ENCODE results near the gene MDM1.
A peak's percentile ranks its signal among the peaks of the same experiment; 100 is the strongest.

The MDM1 gene

GRCh38 chr12:68331869-68332727 is at the start of gene MDM1:
MDM1 (minus strand) TSS chr12:68332362; CDS start chr12:68332245, 117 bp downstream.
- peak; percentile 90 to 98 (median 93) for DNase-seq

- no peak for DNase-seq
Measured at GRCh38 chr12:68381476-68382219, 49.5 kb upstream of the MDM1 start.

- DNase-seq, result no peak
Measured at GRCh38 chr12:68378872-68379606, 46.9 kb upstream of the MDM1 start.

- DNase-seq, result no peak
Measured at GRCh38 chr12:68377881-68378280, 45.7 kb upstream of the MDM1 start.

- no peak for DNase-seq
Measured at GRCh38 chr12:68376901-68377300, 44.7 kb upstream of the MDM1 start.

- DNase-seq, result no peak
Measured at GRCh38 chr12:68375756-68376695, 43.9 kb upstream of the MDM1 start.

- DNase-seq, result peak in 1 of 6 experiments; percentile 3
Measured at GRCh38 chr12:68374307-68374982, 42.3 kb upstream of the MDM1 start.

GRCh38 chr12:68370667-68371066 is 38.5 kb upstream of the MDM1 start:
- no peak for DNase-seq

GRCh38 chr12:68370006-68370590 is 37.9 kb upstream of the MDM1 start:
- DNase-seq, result no peak

- DNase-seq, result no peak
Measured at GRCh38 chr12:68368327-68368726, 36.2 kb upstream of the MDM1 start.

- no peak for DNase-seq
Measured at GRCh38 chr12:68367903-68368302, 35.7 kb upstream of the MDM1 start.

GRCh38 chr12:68367116-68367515 is 35.0 kb upstream of the MDM1 start:
- no peak for DNase-seq

- peak; percentile 54 to 80 (median 66) for DNase-seq
Measured at GRCh38 chr12:68364893-68365725, 32.9 kb upstream of the MDM1 start.

GRCh38 chr12:68364328-68364727 is 32.2 kb upstream of the MDM1 start:
- DNase-seq, result no peak

GRCh38 chr12:68361953-68362352 is 29.8 kb upstream of the MDM1 start:
- DNase-seq, result no peak

- DNase-seq, result no peak
Measured at GRCh38 chr12:68359674-68360073, 27.5 kb upstream of the MDM1 start.

- peak; percentile 7 to 79 (median 54) for DNase-seq
Measured at GRCh38 chr12:68358532-68359485, 26.6 kb upstream of the MDM1 start.

GRCh38 chr12:68356986-68357385 is 24.8 kb upstream of the MDM1 start:
- DNase-seq, result no peak
